Measurements from ENCODE around the gene MINDY4B.

MINDY4B gene

GRCh38 chr3:150885535-150885934 lies 19.7 kb downstream of the MINDY4B start:
- Histone ChIP-seq H3K27me3 (ENCODE audit: insufficient read depth, insufficient read length) (no peaks in the 10 kb centered on the region), H3K36me3 (ENCODE audit: insufficient read depth, insufficient read length, low read length) (no peaks in the 10 kb centered on the region), H3K4me3 (ENCODE audit: insufficient read length, low read depth) (no peak overlapping the region), H3K9ac (ENCODE audit: insufficient read length, low read depth) (no peak overlapping the region), H3K9me3 (ENCODE audit: insufficient read depth, low read length) (0 out of 2 replicates have a peak, but pooled peaks cover 5% of the 10 kb centered on the region), H3K4me1 (ENCODE audit: insufficient read depth, insufficient read length) (no peaks in the 10 kb centered on the region)
- TF ChIP-seq ZNF274 (IDR thresholded peaks at IDR 0.05; ENCODE audit: low read depth, low read length) (no peak), SUZ12 (IDR thresholded peaks at IDR 0.05; ENCODE audit: extremely low read depth, insufficient read depth, insufficient read length) (no peak), YY1 (IDR thresholded peaks at IDR 0.05; ENCODE audit: insufficient read depth, insufficient read length) (no peak)
- no peak for DNase-seq (ENCODE audit: low read depth, low spot score)

DNA sequence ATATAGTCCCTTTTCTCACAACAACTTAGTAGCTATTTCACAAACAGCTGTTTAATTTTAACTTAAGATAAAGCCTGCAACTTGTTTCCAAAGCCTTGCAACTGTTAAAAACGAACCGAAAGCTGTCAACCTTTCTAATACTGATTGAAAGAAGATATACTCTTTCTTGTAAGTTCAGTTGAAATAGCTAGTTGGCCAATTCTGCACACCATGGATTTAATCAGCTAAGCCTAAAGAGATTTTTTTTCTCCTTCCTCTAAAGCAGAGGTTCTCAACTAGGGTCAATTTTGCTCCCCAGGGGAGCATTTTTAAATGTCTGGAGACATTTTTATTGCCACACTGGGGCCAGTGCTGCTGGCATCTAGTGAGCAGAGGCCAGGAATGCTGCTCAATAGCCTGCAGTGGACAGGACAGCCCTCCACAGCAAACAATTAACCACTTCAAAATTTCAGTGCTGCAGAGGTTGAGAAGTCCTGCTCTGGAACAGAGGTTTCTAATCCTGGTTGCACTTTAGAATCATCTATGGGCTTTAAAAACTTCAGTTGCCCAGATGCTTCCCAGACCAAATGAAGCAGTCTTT lies 26.2 kb downstream of the MINDY4B start:
- H3K4me3 ChIP-seq (ENCODE audit: insufficient read length, low read depth) = no peak overlapping the region
- no peak for DNase-seq (ENCODE audit: low read depth, low spot score)
- H3K9ac ChIP-seq (ENCODE audit: insufficient read length, low read depth) = no peak overlapping the region
- H3K9me3 ChIP-seq (ENCODE audit: insufficient read depth, low read length) = no peaks in the 10 kb centered on the region
- no peak for TF ChIP-seq SUZ12 (IDR thresholded peaks at IDR 0.05; ENCODE audit: extremely low read depth, insufficient read depth, insufficient read length)
- TF ChIP-seq ZNF274 (IDR thresholded peaks at IDR 0.05; ENCODE audit: low read depth, low read length) = no peak
- TF ChIP-seq YY1 (IDR thresholded peaks at IDR 0.05; ENCODE audit: insufficient read depth, insufficient read length) = no peak
- no peaks in the 10 kb centered on the region for H3K27me3 ChIP-seq (ENCODE audit: insufficient read depth, insufficient read length)
- H3K4me1 ChIP-seq (ENCODE audit: insufficient read depth, insufficient read length) = no peaks in the 10 kb centered on the region
- H3K36me3 ChIP-seq (ENCODE audit: insufficient read depth, insufficient read length, low read length) = no peaks in the 10 kb centered on the region

DNA sequence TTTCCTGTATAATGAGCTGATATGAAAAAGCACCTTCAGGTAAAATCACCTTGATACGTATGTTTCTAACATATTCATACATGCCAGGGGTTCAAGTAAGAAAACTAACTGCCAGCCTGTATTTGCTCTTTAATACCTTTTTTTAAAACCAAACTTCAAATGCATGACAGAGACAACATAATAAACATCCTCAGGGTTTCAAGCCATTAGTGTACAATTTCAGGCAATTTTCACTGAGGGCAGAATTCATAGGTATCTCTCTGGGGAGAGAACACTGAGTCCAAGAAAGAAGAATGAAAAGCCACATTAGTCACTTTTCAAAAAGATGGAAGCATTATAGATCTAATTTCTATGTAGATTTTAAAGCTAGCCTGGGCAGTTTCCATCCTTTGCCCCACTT lies 26.9 kb downstream of the MINDY4B start:
- H3K4me3 ChIP-seq (ENCODE audit: insufficient read length, low read depth) = no peak overlapping the region
- no peaks in the 10 kb centered on the region for H3K36me3 ChIP-seq (ENCODE audit: insufficient read depth, insufficient read length, low read length)
- no peaks in the 10 kb centered on the region for H3K27me3 ChIP-seq (ENCODE audit: insufficient read depth, insufficient read length)
- TF ChIP-seq YY1 (IDR thresholded peaks at IDR 0.05; ENCODE audit: insufficient read depth, insufficient read length) = no peak
- no peak for TF ChIP-seq SUZ12 (IDR thresholded peaks at IDR 0.05; ENCODE audit: extremely low read depth, insufficient read depth, insufficient read length)
- no peak for TF ChIP-seq ZNF274 (IDR thresholded peaks at IDR 0.05; ENCODE audit: low read depth, low read length)
- H3K4me1 ChIP-seq (ENCODE audit: insufficient read depth, insufficient read length) = no peaks in the 10 kb centered on the region
- no peak overlapping the region for H3K9ac ChIP-seq (ENCODE audit: insufficient read length, low read depth)
- no peak for DNase-seq (ENCODE audit: low read depth, low spot score)
- H3K9me3 ChIP-seq (ENCODE audit: insufficient read depth, low read length) = no peaks in the 10 kb centered on the region

- Histone ChIP-seq H3K9ac (ENCODE audit: insufficient read length, low read depth) (no peak overlapping the region), H3K9me3 (ENCODE audit: insufficient read depth, low read length) (no peaks in the 10 kb centered on the region), H3K27me3 (ENCODE audit: insufficient read depth, insufficient read length) (no peaks in the 10 kb centered on the region), H3K4me3 (ENCODE audit: insufficient read length, low read depth) (no peak overlapping the region), H3K4me1 (ENCODE audit: insufficient read depth, insufficient read length) (no peaks in the 10 kb centered on the region), H3K36me3 (ENCODE audit: insufficient read depth, insufficient read length, low read length) (no peaks in the 10 kb centered on the region)
- TF ChIP-seq SUZ12 (IDR thresholded peaks at IDR 0.05; ENCODE audit: extremely low read depth, insufficient read depth, insufficient read length) = no peak
- no peak for TF ChIP-seq ZNF274 (IDR thresholded peaks at IDR 0.05; ENCODE audit: low read depth, low read length)
- TF ChIP-seq YY1 (IDR thresholded peaks at IDR 0.05; ENCODE audit: insufficient read depth, insufficient read length) = no peak
- DNase-seq (ENCODE audit: low read depth, low spot score) = no peak
Observed at GRCh38 chr3:150877303-150877702, 27.9 kb downstream of the MINDY4B start.

- no peaks in the 10 kb centered on the region for H3K36me3 ChIP-seq (ENCODE audit: insufficient read depth, insufficient read length, low read length)
- no peaks in the 10 kb centered on the region for H3K9me3 ChIP-seq (ENCODE audit: insufficient read depth, low read length)
- H3K27me3 ChIP-seq (ENCODE audit: insufficient read depth, insufficient read length) = no peaks in the 10 kb centered on the region
- DNase-seq (ENCODE audit: low read depth, low spot score) = no peak
- TF ChIP-seq SUZ12 (IDR thresholded peaks at IDR 0.05; ENCODE audit: extremely low read depth, insufficient read depth, insufficient read length) (no peak), ZNF274 (IDR thresholded peaks at IDR 0.05; ENCODE audit: low read depth, low read length) (no peak), YY1 (IDR thresholded peaks at IDR 0.05; ENCODE audit: insufficient read depth, insufficient read length) (no peak)
- H3K9ac ChIP-seq (ENCODE audit: insufficient read length, low read depth) = no peak overlapping the region
- no peak overlapping the region for H3K4me3 ChIP-seq (ENCODE audit: insufficient read length, low read depth)
- H3K4me1 ChIP-seq (ENCODE audit: insufficient read depth, insufficient read length) = no peaks in the 10 kb centered on the region
Observed at GRCh38 chr3:150876611-150877265, 28.5 kb downstream of the MINDY4B start.

DNA sequence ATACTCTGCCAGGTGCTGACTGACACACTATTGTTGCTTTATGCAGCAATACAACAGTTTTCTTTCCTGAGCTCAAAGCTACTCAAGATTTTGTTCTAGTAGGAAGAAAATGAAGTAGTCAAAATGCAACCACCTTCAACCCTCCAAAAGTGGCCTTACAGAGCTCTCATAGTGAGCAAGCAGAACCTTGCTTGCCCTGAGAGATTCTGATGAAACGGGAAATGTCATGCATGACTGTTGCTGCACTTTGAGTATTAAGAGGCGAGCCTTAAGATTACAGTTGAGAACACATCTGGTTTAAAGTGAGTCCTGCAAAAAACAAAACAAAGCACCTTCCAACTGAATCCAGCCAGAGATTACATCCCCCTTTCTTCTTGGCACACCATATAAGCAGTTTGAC lies 29.7 kb downstream of the MINDY4B start:
- TF ChIP-seq SUZ12 (IDR thresholded peaks at IDR 0.05; ENCODE audit: extremely low read depth, insufficient read depth, insufficient read length) = no peak
- no peak for TF ChIP-seq ZNF274 (IDR thresholded peaks at IDR 0.05; ENCODE audit: low read depth, low read length)
- TF ChIP-seq YY1 (IDR thresholded peaks at IDR 0.05; ENCODE audit: insufficient read depth, insufficient read length) = no peak
- no peaks in the 10 kb centered on the region for H3K9me3 ChIP-seq (ENCODE audit: insufficient read depth, low read length)
- no peaks in the 10 kb centered on the region for H3K27me3 ChIP-seq (ENCODE audit: insufficient read depth, insufficient read length)
- H3K4me1 ChIP-seq (ENCODE audit: insufficient read depth, insufficient read length) = no peaks in the 10 kb centered on the region
- H3K36me3 ChIP-seq (ENCODE audit: insufficient read depth, insufficient read length, low read length) = no peaks in the 10 kb centered on the region
- DNase-seq (ENCODE audit: low read depth, low spot score) = no peak
- H3K4me3 ChIP-seq (ENCODE audit: insufficient read length, low read depth) = no peak overlapping the region
- H3K9ac ChIP-seq (ENCODE audit: insufficient read length, low read depth) = no peak overlapping the region

GRCh38 chr3:150874666-150875219 lies 30.5 kb downstream of the MINDY4B start:
- H3K9ac ChIP-seq (ENCODE audit: insufficient read length, low read depth) = no peak overlapping the region
- no peaks in the 10 kb centered on the region for H3K9me3 ChIP-seq (ENCODE audit: insufficient read depth, low read length)
- no peaks in the 10 kb centered on the region for H3K36me3 ChIP-seq (ENCODE audit: insufficient read depth, insufficient read length, low read length)
- no peak for TF ChIP-seq ZNF274 (IDR thresholded peaks at IDR 0.05; ENCODE audit: low read depth, low read length)
- TF ChIP-seq YY1 (IDR thresholded peaks at IDR 0.05; ENCODE audit: insufficient read depth, insufficient read length) = no peak
- TF ChIP-seq SUZ12 (IDR thresholded peaks at IDR 0.05; ENCODE audit: extremely low read depth, insufficient read depth, insufficient read length) = no peak
- H3K4me3 ChIP-seq (ENCODE audit: insufficient read length, low read depth) = no peak overlapping the region
- no peak for DNase-seq (ENCODE audit: low read depth, low spot score)
- H3K27me3 ChIP-seq (ENCODE audit: insufficient read depth, insufficient read length) = no peaks in the 10 kb centered on the region
- H3K4me1 ChIP-seq (ENCODE audit: insufficient read depth, insufficient read length) = no peaks in the 10 kb centered on the region

Data from NT2/D1 (cell line).